Mesothelial cell of epicardium (in vitro differentiated cells): ENCODE measurements around the gene CEMIP2. TPM values are rescaled to one million over a fixed set of nuclear protein-coding genes. Genes with fewer than 3 reads are reported as not detected.

ENCODE experiments used
- DNase-seq, 2 experiments: peaks; one replicate each; pipeline ENCODE4 v3.0.0; 2021; ENCODE audit warnings: low spot score in 2 of 2; ENCODE audit not compliant: unreplicated experiment in 2 of 2
- H3K27ac Mint-ChIP-seq: 2 replicates; pipeline ENCODE4 v1.8.0; 2021; ENCODE audit warnings: mixed read lengths
- H3K27me3 Mint-ChIP-seq: 2 replicates; pipeline ENCODE4 v1.8.0; 2021; ENCODE audit warnings: low read depth, mixed read lengths
- H3K36me3 Mint-ChIP-seq: 2 replicates; pipeline ENCODE4 v1.8.0; 2021; ENCODE audit warnings: mixed read lengths
- H3K4me1 Mint-ChIP-seq: 2 replicates; pipeline ENCODE4 v1.8.0; 2021; ENCODE audit warnings: mixed read lengths
- H3K4me3 Mint-ChIP-seq: 2 replicates; pipeline ENCODE4 v1.8.0; 2021; ENCODE audit warnings: mild to moderate bottlenecking, moderate library complexity, mixed read lengths
- H3K9me3 Mint-ChIP-seq: 2 replicates; pipeline ENCODE4 v1.8.0; 2021; ENCODE audit warnings: mixed read lengths
- total RNA-seq: library from RNA; stranded (reverse); gene quantifications from 3 replicates; pipeline ENCODE4 v1.2.1, GENCODE V29; 2021
- TF ChIP-seq, protein P1 (sequence below): fragments of 200-600 bp; sonication (generic); IDR thresholded peaks from one replicate; pipeline ENCODE4 v1.5.0; 2021; ENCODE audit warnings: antibody characterized with exemption; ENCODE audit not compliant: unreplicated experiment

The CEMIP2 gene
- total RNA-seq, 1 donor from 2014 or later, result 122 TPM

DNA sequence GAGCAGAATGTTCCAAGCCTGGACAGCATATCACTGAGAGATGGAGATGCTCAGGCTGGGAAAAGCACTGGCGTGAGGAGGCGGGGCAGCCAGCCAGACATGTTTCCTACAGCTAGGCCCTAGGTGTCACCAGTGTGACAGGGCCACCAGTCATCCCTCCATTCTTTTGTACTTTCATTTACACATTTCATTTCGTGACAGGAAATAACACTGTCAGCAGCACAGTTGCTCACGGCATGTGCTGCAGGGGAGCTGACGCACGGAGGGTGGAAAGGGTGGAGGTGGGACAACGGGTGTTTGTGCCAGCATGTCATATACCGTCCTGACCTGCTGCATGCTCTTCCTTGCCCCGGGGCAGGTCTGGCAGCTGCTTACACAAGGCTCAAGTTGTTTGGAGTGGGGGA is 14.8 kb upstream of the CEMIP2 start:
- Mint-ChIP-seq H3K27me3 (no peaks in the 10 kb centered on the region), H3K4me1 (peaks cover 9% of the 10 kb centered on the region), H3K36me3 (no peaks in the 10 kb centered on the region), H3K27ac (no peak overlapping the region), H3K4me3 (no peak overlapping the region), H3K9me3 (peaks cover 6% of the 10 kb centered on the region)
- no peak for DNase-seq
- TF ChIP-seq, protein P1, sequence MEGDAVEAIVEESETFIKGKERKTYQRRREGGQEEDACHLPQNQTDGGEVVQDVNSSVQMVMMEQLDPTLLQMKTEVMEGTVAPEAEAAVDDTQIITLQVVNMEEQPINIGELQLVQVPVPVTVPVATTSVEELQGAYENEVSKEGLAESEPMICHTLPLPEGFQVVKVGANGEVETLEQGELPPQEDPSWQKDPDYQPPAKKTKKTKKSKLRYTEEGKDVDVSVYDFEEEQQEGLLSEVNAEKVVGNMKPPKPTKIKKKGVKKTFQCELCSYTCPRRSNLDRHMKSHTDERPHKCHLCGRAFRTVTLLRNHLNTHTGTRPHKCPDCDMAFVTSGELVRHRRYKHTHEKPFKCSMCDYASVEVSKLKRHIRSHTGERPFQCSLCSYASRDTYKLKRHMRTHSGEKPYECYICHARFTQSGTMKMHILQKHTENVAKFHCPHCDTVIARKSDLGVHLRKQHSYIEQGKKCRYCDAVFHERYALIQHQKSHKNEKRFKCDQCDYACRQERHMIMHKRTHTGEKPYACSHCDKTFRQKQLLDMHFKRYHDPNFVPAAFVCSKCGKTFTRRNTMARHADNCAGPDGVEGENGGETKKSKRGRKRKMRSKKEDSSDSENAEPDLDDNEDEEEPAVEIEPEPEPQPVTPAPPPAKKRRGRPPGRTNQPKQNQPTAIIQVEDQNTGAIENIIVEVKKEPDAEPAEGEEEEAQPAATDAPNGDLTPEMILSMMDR, result no peak

DNA sequence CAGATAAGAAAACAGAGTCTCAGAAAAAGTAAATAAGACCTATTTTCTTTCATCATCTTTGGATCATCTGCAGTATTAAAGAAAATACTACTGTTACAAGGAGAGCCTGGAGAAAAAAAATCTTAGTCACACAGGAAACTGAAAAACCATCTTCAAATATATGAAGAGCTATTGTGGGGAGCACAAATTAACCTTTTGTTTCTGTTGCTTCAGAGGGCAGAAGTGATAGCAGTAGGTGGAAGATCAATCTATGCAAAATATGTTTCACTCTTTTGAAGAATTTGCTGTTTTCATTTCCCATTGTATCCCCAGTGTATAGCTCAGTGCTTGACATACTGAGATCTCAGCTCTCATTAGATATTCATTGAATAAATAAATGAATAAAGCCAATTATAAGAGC is 13.1 kb upstream of the CEMIP2 start:
- peaks cover 9% of the 10 kb centered on the region for H3K4me1 Mint-ChIP-seq
- H3K9me3 Mint-ChIP-seq, result peaks cover 6% of the 10 kb centered on the region
- no peaks in the 10 kb centered on the region for H3K36me3 Mint-ChIP-seq
- TF ChIP-seq, protein P1, result no peak
- no peaks in the 10 kb centered on the region for H3K27me3 Mint-ChIP-seq
- H3K27ac Mint-ChIP-seq, result no peak overlapping the region
- no peak overlapping the region for H3K4me3 Mint-ChIP-seq
- no peak for DNase-seq

DNA sequence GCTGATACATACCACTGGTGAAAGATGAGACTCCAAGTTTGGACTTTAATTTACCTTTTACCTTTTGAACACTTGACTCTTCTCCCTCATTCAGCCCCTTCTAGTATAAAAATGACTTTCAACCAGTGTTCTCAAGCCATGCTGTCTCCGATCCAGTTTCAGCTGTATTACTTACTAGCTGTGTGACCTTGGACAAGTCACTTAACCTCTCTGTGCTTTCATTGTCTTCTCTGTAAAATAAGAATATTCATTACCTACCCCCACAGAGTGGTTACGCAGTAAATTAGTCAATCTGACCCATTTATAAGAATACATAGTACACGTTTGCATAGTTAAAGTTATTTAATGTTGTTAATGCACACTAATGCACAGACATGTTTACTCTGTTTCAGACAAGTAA is 12.6 kb upstream of the CEMIP2 start:
- Mint-ChIP-seq H3K27me3 (no peaks in the 10 kb centered on the region), H3K36me3 (no peaks in the 10 kb centered on the region), H3K27ac (no peak overlapping the region), H3K9me3 (peaks cover 6% of the 10 kb centered on the region), H3K4me1 (peaks cover 9% of the 10 kb centered on the region), H3K4me3 (no peak overlapping the region)
- DNase-seq, result no peak
- TF ChIP-seq, protein P1, result no peak

GRCh38 chr9:71778085-71778484 is 9.8 kb upstream of the CEMIP2 start:
- Mint-ChIP-seq H3K9me3 (no peaks in the 10 kb centered on the region), H3K4me1 (peaks cover 3% of the 10 kb centered on the region), H3K27ac (no peak overlapping the region), H3K4me3 (no peak overlapping the region), H3K36me3 (no peaks in the 10 kb centered on the region), H3K27me3 (no peaks in the 10 kb centered on the region)
- no peak for DNase-seq
- TF ChIP-seq, protein P1, result no peak

DNA sequence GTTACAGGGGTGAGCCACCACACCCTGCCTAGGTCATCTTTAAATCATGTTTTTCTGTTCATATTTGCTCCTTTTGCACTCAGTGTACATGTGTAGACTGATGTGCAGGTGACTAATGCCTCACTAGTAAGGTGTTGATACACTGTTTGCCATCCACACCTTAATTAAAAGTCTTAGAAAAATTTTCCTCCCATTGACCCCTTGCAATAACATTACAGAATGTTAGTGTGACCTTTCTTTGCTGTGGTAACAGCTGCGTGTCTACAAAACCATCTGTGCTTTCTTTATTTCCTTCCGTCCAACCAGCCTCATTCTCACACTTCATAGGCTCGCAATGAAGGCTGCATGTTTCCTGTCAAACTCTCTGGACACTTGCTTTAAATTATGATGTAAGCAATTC is 6.6 kb upstream of the CEMIP2 start:
- Mint-ChIP-seq H3K27me3 (peaks cover 1% of the 10 kb centered on the region), H3K4me3 (no peak overlapping the region), H3K9me3 (no peaks in the 10 kb centered on the region), H3K36me3 (no peaks in the 10 kb centered on the region), H3K4me1 (peaks cover under 1% of the 10 kb centered on the region), H3K27ac (no peak overlapping the region)
- TF ChIP-seq, protein P1, result no peak
- no peak for DNase-seq

DNA sequence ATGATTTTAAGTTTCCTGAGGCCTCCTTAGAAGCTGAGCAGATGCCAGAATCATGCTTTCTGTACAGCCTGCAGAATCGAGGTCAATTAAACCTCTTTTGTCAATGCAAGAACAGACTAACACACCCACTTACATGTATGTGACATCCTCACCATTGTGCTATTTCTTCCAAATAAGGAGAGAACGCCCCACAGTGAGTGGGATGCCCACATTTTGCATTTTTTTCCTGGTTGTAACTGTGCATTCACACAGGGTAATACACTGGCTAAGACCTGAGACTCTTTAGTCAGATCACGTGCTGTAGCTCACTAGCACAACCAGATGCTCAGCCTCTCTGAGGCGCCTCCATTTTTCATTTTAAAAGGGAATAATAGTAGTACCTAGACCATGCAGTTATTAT is 4.4 kb upstream of the CEMIP2 start:
- Mint-ChIP-seq H3K4me1 (peaks cover 5% of the 10 kb centered on the region), H3K36me3 (no peaks in the 10 kb centered on the region), H3K4me3 (no peak overlapping the region), H3K27ac (no peak overlapping the region), H3K27me3 (peaks cover 4% of the 10 kb centered on the region), H3K9me3 (no peaks in the 10 kb centered on the region)
- DNase-seq, result no peak
- TF ChIP-seq, protein P1, result no peak
